Mucosa of descending colon (tissue), 3 donors: ENCODE data around the gene GTF2F2. TPM values are rescaled to one million over a fixed set of nuclear protein-coding genes. Genes with fewer than 3 reads are reported as not detected.
"Not testable (repeated sequence)": the region's sequence is repeated elsewhere in the genome, so short reads cannot be mapped to it uniquely, and the experiment has no call there.

Experiments
- ATAC-seq: fragments of 200-7000 bp; cut with Tn5 transposase; one replicate; pipeline ENCODE4 v1.9.1; 2020; ENCODE audit warnings: mild to moderate bottlenecking, moderate library complexity
- DNase-seq, 3 donors: peaks; one replicate each; pipeline ENCODE4 v3.0.0-alpha.2; 2020
- H3K36me3 ChIP-seq: fragments of 200-600 bp; one replicate; pipeline ENCODE4 v1.8.0; 2021; ENCODE audit warnings: low read depth, mild to moderate bottlenecking
- H3K4me1 ChIP-seq: fragments of 200-600 bp; one replicate; pipeline ENCODE4 v1.8.0; 2021; ENCODE audit warnings: low read depth, mild to moderate bottlenecking
- H3K4me3 ChIP-seq: fragments of 200-600 bp; one replicate; pipeline ENCODE4 v1.8.0; 2021; ENCODE audit warnings: mild to moderate bottlenecking
- H3K9me3 ChIP-seq: fragments of 200-600 bp; one replicate; pipeline ENCODE4 v1.8.0; 2021; ENCODE audit warnings: mild to moderate bottlenecking
- CTCF ChIP-seq: fragments of 200-600 bp; IDR thresholded peaks from one replicate; pipeline ENCODE4 v1.8.0; 2022; ENCODE audit warnings: antibody characterized with exemption, mild to moderate bottlenecking
- intact Hi-C, 2 donors: fragments of 100-400 bp; cut with DNase I in 1 of 2; cut with micrococcal nuclease in 1 of 2; formaldehyde crosslinking; loops; one replicate each; pipeline versions ENCODE4 v1.11.0 to v1.11.1; 2022; cut with DNase I, micrococcal nuclease
- total RNA-seq, 3 donors: library from RNA; stranded (reverse); fragmentation: NEBNext Ultra II Directional in 2 of 3; extraction: Animal tissue kit (Norgen Biotek cat#: 25700) in 2 of 3; gene quantifications; one replicate each; pipeline versions ENCODE4 v1.2.1 to v1.2.4, GENCODE V29; 2021 to 2023
- donor health status: DM: no; HTN: no; CAD: no; lungs with moderate emphysema.
- donor health status: DM: no; HTN: no; CAD: no.
- donor health status: DM: no; HTN: yes; CAD: no.

Gene GTF2F2
- total RNA-seq, 3 donors from 2014 or later, result 15.4 to 22.0 (median 15.9) TPM

- DNase-seq, result no peak
- intact Hi-C loops, result no loop called here
These were observed 64.4 kb downstream of the GTF2F2 start for GRCh38 chr13:45184693-45185092.

GRCh38 chr13:45185286-45185685, 65.0 kb downstream of the GTF2F2 start:
- Histone ChIP-seq H3K4me3 (no peak overlapping the region), H3K9me3 (no peaks in the 10 kb centered on the region), H3K4me1 (no peaks in the 10 kb centered on the region), H3K36me3 (no peaks in the 10 kb centered on the region)
- no peak for TF ChIP-seq CTCF
- ATAC-seq (no peak), DNase-seq (no peak)
- intact Hi-C loops, result no loop called here

More at GRCh38 chr13:45184693-45185092, 64.4 kb downstream of the GTF2F2 start:
- no peaks in the 10 kb centered on the region for H3K9me3 ChIP-seq
- H3K36me3 ChIP-seq, result no peaks in the 10 kb centered on the region
- TF ChIP-seq CTCF, result no peak
- H3K4me1 ChIP-seq, result no peaks in the 10 kb centered on the region
- no peak for ATAC-seq
- H3K4me3 ChIP-seq, result no peak overlapping the region

GRCh38 chr13:45189077-45189476, 68.8 kb downstream of the GTF2F2 start:
- ATAC-seq, H3K36me3 ChIP-seq, H3K4me1 ChIP-seq, H3K9me3 ChIP-seq, H3K4me3 ChIP-seq, intact Hi-C loops, DNase-seq: not testable (repeated sequence)

GRCh38 chr13:45189511-45189910, 69.2 kb downstream of the GTF2F2 start:
- H3K4me1 ChIP-seq, H3K36me3 ChIP-seq, DNase-seq, intact Hi-C loops, H3K9me3 ChIP-seq, ATAC-seq, H3K4me3 ChIP-seq: not testable (repeated sequence)

- Histone ChIP-seq H3K4me3 (no peak overlapping the region), H3K9me3 (no peaks in the 10 kb centered on the region), H3K4me1 (no peaks in the 10 kb centered on the region), H3K36me3 (no peaks in the 10 kb centered on the region)
- intact Hi-C loops, result loop anchor here in 1 of 2 donors (5.0 kb wide), 1 partner anchor 90 kb away; no protein-coding TSS in a partner anchor
- ATAC-seq (no peak), DNase-seq (no peak)
- TF ChIP-seq CTCF, result no peak
These were observed 71.6 kb downstream of the GTF2F2 start for GRCh38 chr13:45191874-45192273.

- DNase-seq (peak in 1 of 3 donors; percentile 31), ATAC-seq (no peak)
- H3K4me1 ChIP-seq, result no peaks in the 10 kb centered on the region
- no peaks in the 10 kb centered on the region for H3K36me3 ChIP-seq
- no peak overlapping the region for H3K4me3 ChIP-seq
- intact Hi-C loops, result loop anchor here in 1 of 2 donors (5.0 kb wide), 1 partner anchor 88 kb away; no protein-coding TSS in a partner anchor
- no peak for TF ChIP-seq CTCF
- no peaks in the 10 kb centered on the region for H3K9me3 ChIP-seq
These were observed 74.0 kb downstream of the GTF2F2 start for GRCh38 chr13:45194081-45194939.
